Muscle of arm (tissue), 12 donors: Measurements from ENCODE around the gene CHST5. TPM values are rescaled to one million over a fixed set of nuclear protein-coding genes. Genes with fewer than 3 reads are reported as not detected.
"Not testable (repeated sequence)": the region's sequence is repeated elsewhere in the genome, so short reads cannot be mapped to it uniquely, and the experiment has no call there.

Source experiments
- DNase-seq: peaks from one replicate; pipeline ENCODE4 v3.0.0-alpha.2; 2013
- polyA plus RNA-seq, 12 donors: library from polyadenylated mRNA; unstranded; fragments of 120-200 nt; gene quantifications; one replicate each; pipeline ENCODE4 v1.2.1, GENCODE V29; 2013; ENCODE audit not compliant: insufficient read length in 12 of 12

Gene CHST5
- polyA plus RNA-seq, 12 donors: 0.07 to 0.56 (median 0.24) TPM; not detected in 2

GRCh38 chr16:75552951-75553350 is 17.0 kb upstream of the CHST5 start:
- DNase-seq: no peak

- DNase-seq: no peak
These were observed 14.3 kb upstream of the CHST5 start for GRCh38 chr16:75550211-75550662.

GRCh38 chr16:75548456-75548855 is 12.5 kb upstream of the CHST5 start:
- DNase-seq: not testable (repeated sequence)

- DNase-seq: no peak
These were observed 10.4 kb upstream of the CHST5 start for GRCh38 chr16:75546293-75546692.

GRCh38 chr16:75545879-75546278 is 10.0 kb upstream of the CHST5 start:
- DNase-seq: not testable (repeated sequence)

- DNase-seq: not testable (repeated sequence)
These were observed 6.6 kb upstream of the CHST5 start for GRCh38 chr16:75542462-75542861.

- DNase-seq: no peak
These were observed 5.3 kb upstream of the CHST5 start for GRCh38 chr16:75541236-75541635.

- not testable (repeated sequence) for DNase-seq
These were observed 3.1 kb upstream of the CHST5 start for GRCh38 chr16:75538882-75539565.

- DNase-seq: no peak
These were observed 1.9 kb upstream of the CHST5 start for GRCh38 chr16:75537776-75538175.

GRCh38 chr16:75535211-75535843 is 581 bp downstream of the CHST5 start:
- DNase-seq: no peak

- no peak for DNase-seq
These were observed 1.2 kb downstream of the CHST5 start for GRCh38 chr16:75534560-75535205.

GRCh38 chr16:75532791-75533190 is 3.1 kb downstream of the CHST5 start:
- no peak for DNase-seq

GRCh38 chr16:75532142-75532765 is 3.7 kb downstream of the CHST5 start:
- no peak for DNase-seq

GRCh38 chr16:75529959-75530358 is 5.9 kb downstream of the CHST5 start:
- no peak for DNase-seq

GRCh38 chr16:75529056-75529905 is 6.6 kb downstream of the CHST5 start:
- DNase-seq: no peak

GRCh38 chr16:75527825-75528299 is 8.0 kb downstream of the CHST5 start:
- no peak for DNase-seq

- DNase-seq: no peak
These were observed 9.7 kb downstream of the CHST5 start for GRCh38 chr16:75526032-75526790.

GRCh38 chr16:75519175-75519574 is 16.7 kb downstream of the CHST5 start:
- no peak for DNase-seq

- peak; percentile 19 for DNase-seq
These were observed 19.5 kb downstream of the CHST5 start for GRCh38 chr16:75516189-75516966.

- DNase-seq: no peak
These were observed 21.6 kb downstream of the CHST5 start for GRCh38 chr16:75514296-75514695.
